Endometrium (tissue), 2 donors: ENCODE results near the gene SERP2.
A peak's percentile ranks its signal among the peaks of the same experiment; 100 is the strongest.
"Not testable (repeated sequence)": the region's sequence is repeated elsewhere in the genome, so short reads cannot be mapped to it uniquely, and the experiment has no call there.

Experiments
- FAIRE-seq: peaks from 2 replicates; lab custom pipeline; 2012; peaks lifted over from hg19 to GRCh38; lab: Jason Lieb, UNC
- donor health status: control.
- donor health status: control.

Gene SERP2

GRCh38 chr13:44373601-44374347 is at the start of gene SERP2:
Gene SERP2 (plus strand): TSS chr13:44373824. CDS start chr13:44374026, 202 bp downstream.
- no peak for FAIRE-seq

- FAIRE-seq, result no peak
These were observed 46.7 kb upstream of the SERP2 start for GRCh38 chr13:44326961-44327360.

- FAIRE-seq, result not testable (repeated sequence)
These were observed 44.6 kb upstream of the SERP2 start for GRCh38 chr13:44329041-44329440.

- no peak for FAIRE-seq
These were observed 43.6 kb upstream of the SERP2 start for GRCh38 chr13:44329909-44330545.

GRCh38 chr13:44331446-44331845 is 42.2 kb upstream of the SERP2 start:
- FAIRE-seq, result no peak

- no peak for FAIRE-seq
These were observed 41.4 kb upstream of the SERP2 start for GRCh38 chr13:44331912-44332851.

- no peak for FAIRE-seq
These were observed 39.5 kb upstream of the SERP2 start for GRCh38 chr13:44333950-44334655.

- FAIRE-seq, result no peak
These were observed 38.9 kb upstream of the SERP2 start for GRCh38 chr13:44334751-44335150.

- no peak for FAIRE-seq
These were observed 36.7 kb upstream of the SERP2 start for GRCh38 chr13:44336934-44337333.

GRCh38 chr13:44337581-44337980 is 36.0 kb upstream of the SERP2 start:
- FAIRE-seq, result no peak

GRCh38 chr13:44340508-44340907 is 33.1 kb upstream of the SERP2 start:
- FAIRE-seq, result no peak

GRCh38 chr13:44342741-44343140 is 30.9 kb upstream of the SERP2 start:
- FAIRE-seq, result peak; percentile 41

GRCh38 chr13:44346534-44346933 is 27.1 kb upstream of the SERP2 start:
- no peak for FAIRE-seq

GRCh38 chr13:44347301-44347700 is 26.3 kb upstream of the SERP2 start:
- FAIRE-seq, result no peak

GRCh38 chr13:44347949-44348348 is 25.7 kb upstream of the SERP2 start:
- FAIRE-seq, result no peak

- FAIRE-seq, result peak; percentile 18
These were observed 22.7 kb upstream of the SERP2 start for GRCh38 chr13:44350775-44351504.

- no peak for FAIRE-seq
These were observed 22.1 kb upstream of the SERP2 start for GRCh38 chr13:44351505-44351854.

- FAIRE-seq, result no peak
These were observed 21.4 kb upstream of the SERP2 start for GRCh38 chr13:44352202-44352601.

- FAIRE-seq, result no peak
These were observed 21.0 kb upstream of the SERP2 start for GRCh38 chr13:44352671-44353070.

GRCh38 chr13:44354331-44354730 is 19.3 kb upstream of the SERP2 start:
- FAIRE-seq, result no peak

- no peak for FAIRE-seq
These were observed 18.7 kb upstream of the SERP2 start for GRCh38 chr13:44354884-44355283.
